GM18498 (cell line): ENCODE data around the gene ZNF764.
"Not testable (repeated sequence)": the region's sequence is repeated elsewhere in the genome, so short reads cannot be mapped to it uniquely, and the experiment has no call there.

ENCODE experiments used
- ATAC-seq: cut with Tn5 transposase; IDR thresholded peaks from one replicate; pipeline ENCODE4 v1.9.1; 2021; ENCODE audit warnings: mild to moderate bottlenecking, moderate library complexity; ENCODE audit not compliant: unreplicated experiment

ZNF764 gene

GRCh38 chr16:30557957-30558788, at the start of gene ZNF764:
ZNF764 (minus strand) TSS chr16:30558374; CDS start chr16:30558182, 192 bp downstream.
- peak; percentile 88 for ATAC-seq

DNA sequence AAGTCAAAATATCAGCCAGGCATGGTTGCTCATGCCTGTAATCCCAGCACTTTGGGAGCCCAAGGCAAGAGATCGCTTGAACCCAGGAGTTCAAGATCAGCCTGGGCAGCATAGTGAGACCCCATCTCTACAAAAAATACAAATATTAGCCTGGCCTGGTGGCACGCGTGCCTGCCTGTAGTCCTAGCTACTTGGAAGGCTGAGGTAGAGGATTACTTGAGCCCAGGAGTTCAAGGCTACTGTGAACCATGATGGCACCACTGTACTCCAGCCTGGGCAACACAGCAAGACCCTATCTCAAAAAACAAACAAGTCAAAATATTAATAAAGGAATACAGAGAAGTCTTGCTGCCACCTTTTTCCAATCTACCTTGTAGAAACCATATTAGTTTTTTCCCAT, 47.8 kb upstream of the ZNF764 start:
- ATAC-seq, result no peak

- ATAC-seq, result no peak
Observed at GRCh38 chr16:30605158-30605557, 47.0 kb upstream of the ZNF764 start.

GRCh38 chr16:30604316-30604947, 46.3 kb upstream of the ZNF764 start:
- ATAC-seq, result no peak

- ATAC-seq, result no peak
Observed at GRCh38 chr16:30603945-30604315, 45.8 kb upstream of the ZNF764 start.

DNA sequence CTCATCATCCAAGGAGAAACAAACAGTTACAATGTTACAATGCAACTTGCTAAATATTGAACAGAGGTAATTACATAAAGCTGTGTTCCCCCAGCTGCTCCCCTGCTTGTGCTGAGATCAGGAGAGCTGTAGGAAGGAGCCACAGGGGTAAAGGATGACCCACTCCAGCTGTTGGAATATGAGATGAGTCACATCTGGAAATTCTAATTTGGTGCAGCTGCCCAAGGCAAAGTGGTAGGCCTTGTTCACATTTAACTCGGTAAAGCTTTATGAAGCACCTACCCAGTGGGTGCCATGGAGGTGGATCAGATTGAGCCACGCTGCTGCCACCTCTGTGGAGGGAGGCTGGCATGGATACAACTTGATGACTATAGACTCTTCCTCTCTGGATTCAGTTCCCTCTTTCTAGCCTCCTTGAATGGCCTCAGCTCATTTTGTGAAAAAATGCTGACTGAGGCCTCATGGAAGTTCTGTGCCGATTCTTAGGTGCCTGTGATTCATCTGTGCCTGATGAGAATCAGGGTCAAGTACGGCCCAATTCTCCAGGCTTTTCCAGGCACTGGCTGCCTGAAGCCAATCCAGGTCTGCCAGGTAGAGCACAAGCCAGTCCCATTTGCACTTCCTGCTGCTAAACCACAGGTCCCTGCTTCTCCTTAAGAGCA, 44.6 kb upstream of the ZNF764 start:
- no peak for ATAC-seq

DNA sequence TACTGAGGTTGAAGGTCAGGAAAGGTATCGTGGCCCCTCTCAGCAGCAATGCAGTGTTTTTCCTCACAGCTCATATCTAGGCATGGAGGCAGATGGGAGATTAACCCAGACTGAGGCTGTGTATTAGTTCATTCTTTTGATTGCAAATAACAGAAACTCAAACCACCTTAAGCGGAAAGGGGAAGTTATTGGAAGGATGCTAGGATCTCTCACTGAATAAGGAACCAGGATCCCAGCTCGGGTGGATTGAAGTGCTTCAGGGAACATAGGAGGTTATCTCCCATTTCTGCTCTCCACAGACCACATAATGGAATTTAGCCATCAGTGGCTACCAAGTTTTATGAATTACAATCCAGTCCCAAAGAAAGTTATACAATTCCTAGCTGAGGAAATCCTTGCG, 43.8 kb upstream of the ZNF764 start:
- ATAC-seq, result no peak

- no peak for ATAC-seq
Observed at GRCh38 chr16:30600929-30601328, 42.8 kb upstream of the ZNF764 start.

DNA sequence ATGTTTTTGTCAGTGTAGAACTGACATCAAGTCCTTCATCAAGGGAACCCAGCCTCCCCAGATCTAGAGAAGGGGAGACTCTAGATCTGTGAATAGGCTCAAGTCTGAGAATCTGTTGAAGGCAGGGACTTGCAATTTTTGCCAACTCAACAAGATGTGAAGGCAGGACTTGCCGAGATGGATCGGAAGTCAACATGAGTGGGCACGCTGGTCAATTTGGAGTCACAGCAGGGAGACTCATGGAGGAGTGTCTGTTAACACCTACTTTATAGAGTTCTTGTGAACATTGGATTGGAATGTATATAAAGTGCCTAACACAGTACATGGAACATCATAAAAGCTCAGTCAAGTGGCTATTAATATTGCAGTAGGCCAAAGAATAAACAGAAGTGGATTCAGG, 42.0 kb upstream of the ZNF764 start:
- no peak for ATAC-seq

- ATAC-seq, result no peak
Observed at GRCh38 chr16:30592871-30593270, 34.7 kb upstream of the ZNF764 start.

- not testable (repeated sequence) for ATAC-seq
Observed at GRCh38 chr16:30590869-30591268, 32.7 kb upstream of the ZNF764 start.

DNA sequence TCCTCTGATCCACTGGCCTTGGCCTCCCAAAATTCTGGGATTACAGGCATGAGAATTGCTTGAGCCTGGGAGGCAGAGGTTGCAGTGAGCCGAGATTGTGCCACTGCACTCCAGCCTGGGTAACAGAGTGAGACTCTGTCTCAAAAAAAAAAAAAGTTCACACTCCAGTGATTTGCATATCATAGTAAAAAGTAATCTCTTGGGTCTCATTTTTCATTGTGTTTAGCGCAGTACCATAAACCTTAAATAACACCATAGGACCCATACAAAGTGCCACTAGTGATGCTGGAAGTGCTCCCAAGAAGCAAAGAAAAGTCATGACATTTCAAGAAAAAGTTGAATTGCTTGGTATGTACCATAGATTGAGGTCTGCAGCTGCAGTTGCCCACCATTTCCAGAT, 31.4 kb upstream of the ZNF764 start:
- not testable (repeated sequence) for ATAC-seq

DNA sequence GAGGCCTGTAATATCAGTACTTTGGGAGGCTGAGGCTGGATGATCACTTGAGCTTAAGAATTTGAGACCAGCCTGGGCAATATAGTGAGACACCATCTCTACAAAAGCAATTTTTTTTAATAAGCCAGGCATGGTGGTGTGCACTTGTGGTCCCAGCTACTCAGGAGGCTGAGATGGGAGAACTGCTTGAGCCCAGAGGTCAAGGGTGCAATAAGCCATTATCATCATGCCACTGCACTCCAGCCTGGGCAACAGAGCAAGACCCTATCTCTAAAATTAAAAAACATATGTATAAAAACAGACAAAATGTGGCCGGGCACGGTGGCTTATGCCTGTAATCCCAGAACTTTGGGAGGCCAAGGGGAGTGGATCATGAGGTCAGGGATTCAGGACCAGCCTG, 30.5 kb upstream of the ZNF764 start:
- ATAC-seq, result no peak

- ATAC-seq, result peak; percentile 92
Observed at GRCh38 chr16:30585400-30586191, 27.4 kb upstream of the ZNF764 start, which contains the start of gene ZNF785. ZNF785 (minus strand) TSS chr16:30585697; CDS start chr16:30585611, 86 bp downstream.

DNA sequence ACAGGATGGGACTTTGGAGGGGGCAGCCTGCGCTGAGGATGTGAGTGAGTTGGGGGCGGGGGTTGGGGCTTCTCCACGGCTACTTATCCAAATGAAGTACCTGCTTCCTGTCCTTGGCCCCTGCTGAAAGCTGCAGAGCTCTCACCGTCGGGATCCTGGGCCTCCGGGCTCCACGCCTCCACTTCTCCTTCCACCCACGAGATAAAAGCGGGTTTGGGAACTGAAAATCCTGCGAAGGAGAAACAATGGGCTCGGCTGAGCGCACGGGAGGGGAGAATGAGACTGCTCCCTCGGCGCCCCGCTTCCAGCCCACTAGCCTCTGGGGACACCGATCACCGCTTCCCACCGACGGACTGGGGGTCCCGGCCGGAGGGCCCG, 26.8 kb upstream of the ZNF764 start:
- ATAC-seq, result peak; percentile 43

- no peak for ATAC-seq
Observed at GRCh38 chr16:30582611-30583340, 24.6 kb upstream of the ZNF764 start.

GRCh38 chr16:30581457-30581856, 23.3 kb upstream of the ZNF764 start:
- no peak for ATAC-seq

DNA sequence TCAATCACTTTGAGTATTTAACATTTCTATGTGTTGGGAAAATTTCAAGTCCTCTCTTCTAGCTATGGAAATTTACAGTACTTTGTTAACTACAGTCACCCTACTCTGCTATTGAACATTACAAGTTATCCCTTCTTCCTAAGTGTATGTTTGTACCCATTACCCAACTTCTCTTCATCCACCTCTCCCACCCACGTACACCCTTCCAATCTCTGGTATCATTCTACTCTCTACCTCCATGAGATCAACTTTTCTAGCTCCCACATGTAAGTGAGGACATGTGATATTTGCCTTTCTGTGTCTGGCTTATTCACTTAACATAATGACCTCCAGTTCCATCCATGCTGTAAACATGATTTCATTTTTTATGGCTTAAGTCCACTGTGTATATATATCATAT, 16.5 kb upstream of the ZNF764 start:
- no peak for ATAC-seq

GRCh38 chr16:30571445-30572322, 13.5 kb upstream of the ZNF764 start, which contains the start of gene ZNF688:
ZNF688 (minus strand) TSS chr16:30571714; CDS start chr16:30571629, 85 bp downstream.
- ATAC-seq, result peak; percentile 75
